ENCODE data around the gene NEXN. TPM values are rescaled to one million over a fixed set of nuclear protein-coding genes. Genes with fewer than 3 reads are reported as not detected.

The NEXN gene
- total and polyA plus RNA-seq, 2 of the 13 experiments (the other 11 are each of a cell fraction or from before 2014, with no cell fraction given): 0.07 to 0.97 TPM

- TF ChIP-seq HNRNPUL1 (IDR thresholded peaks at IDR 0.05; ENCODE audit: low read depth, low read length) (no peak), ZNF567 (CRISPR knock-in tag; IDR thresholded peaks at IDR 0.05; ENCODE audit: borderline replicate concordance) (no peak), ZNF263 (CRISPR knock-in tag; IDR thresholded peaks at IDR 0.05) (no peak; the same call in 1 of the 2 replicates), ZMAT5 (CRISPR knock-in tag; IDR thresholded peaks at IDR 0.05; ENCODE audit: borderline replicate concordance, low read depth) (no peak), ELF1 (CRISPR knock-in tag; IDR thresholded peaks at IDR 0.05) (no peak), ZNF224 (CRISPR knock-in tag; IDR thresholded peaks at IDR 0.05) (no peak), ZNF460 (CRISPR knock-in tag; IDR thresholded peaks at IDR 0.05; ENCODE audit: borderline replicate concordance) (no peak), TP53 (CRISPR knock-in tag; conservative IDR thresholded peaks at IDR 0.05) (no peak), ZC3H13 (CRISPR knock-in tag; IDR thresholded peaks at IDR 0.05) (no peak), ZBTB33 (CRISPR knock-in tag; IDR thresholded peaks at IDR 0.05) (no peak), RARG (CRISPR knock-in tag; IDR thresholded peaks at IDR 0.05; ENCODE audit: low read depth) (no peak), GTF2F1 (IDR thresholded peaks at IDR 0.05; ENCODE audit: low read length) (no peak), MAF1 (CRISPR knock-in tag; IDR thresholded peaks at IDR 0.05; ENCODE audit: borderline replicate concordance) (no peak), ZBTB42 (CRISPR knock-in tag; IDR thresholded peaks at IDR 0.05) (no peak), RORA (CRISPR knock-in tag; IDR thresholded peaks at IDR 0.05) (no peak), GLI4 (CRISPR knock-in tag; IDR thresholded peaks at IDR 0.05; ENCODE audit: borderline replicate concordance) (no peak), ZNF704 (CRISPR knock-in tag; IDR thresholded peaks at IDR 0.05; ENCODE audit: borderline replicate concordance) (0 out of 2 replicates have a peak, but pooled peaks have one; percentile 57), ZNF7 (CRISPR knock-in tag; IDR thresholded peaks at IDR 0.05) (no peak), ELK4 (CRISPR knock-in tag; IDR thresholded peaks at IDR 0.05; ENCODE audit: borderline replicate concordance) (no peak), PHF8 (CRISPR knock-in tag; IDR thresholded peaks at IDR 0.05) (peak; percentile 49), ZNF639 (CRISPR knock-in tag; conservative IDR thresholded peaks at IDR 0.05) (no peak), GPN1 (CRISPR knock-in tag; IDR thresholded peaks at IDR 0.05; ENCODE audit: borderline replicate concordance) (no peak), YEATS4 (CRISPR knock-in tag; IDR thresholded peaks at IDR 0.05; ENCODE audit: borderline replicate concordance) (peak; percentile 31; the same call in 1 of the 2 replicates), RXRB (CRISPR knock-in tag; IDR thresholded peaks at IDR 0.05; ENCODE audit: borderline replicate concordance) (no peak), SALL2 (CRISPR knock-in tag; IDR thresholded peaks at IDR 0.05) (0 out of 2 replicates have a peak, but pooled peaks have one; percentile 39)
Observed at GRCh38 chr1:77888781-77889642, 588 bp downstream of the NEXN start (continued).

Data from HepG2 (cell line).